ENCODE measurements around the gene FNTB.

Gene FNTB

DNA sequence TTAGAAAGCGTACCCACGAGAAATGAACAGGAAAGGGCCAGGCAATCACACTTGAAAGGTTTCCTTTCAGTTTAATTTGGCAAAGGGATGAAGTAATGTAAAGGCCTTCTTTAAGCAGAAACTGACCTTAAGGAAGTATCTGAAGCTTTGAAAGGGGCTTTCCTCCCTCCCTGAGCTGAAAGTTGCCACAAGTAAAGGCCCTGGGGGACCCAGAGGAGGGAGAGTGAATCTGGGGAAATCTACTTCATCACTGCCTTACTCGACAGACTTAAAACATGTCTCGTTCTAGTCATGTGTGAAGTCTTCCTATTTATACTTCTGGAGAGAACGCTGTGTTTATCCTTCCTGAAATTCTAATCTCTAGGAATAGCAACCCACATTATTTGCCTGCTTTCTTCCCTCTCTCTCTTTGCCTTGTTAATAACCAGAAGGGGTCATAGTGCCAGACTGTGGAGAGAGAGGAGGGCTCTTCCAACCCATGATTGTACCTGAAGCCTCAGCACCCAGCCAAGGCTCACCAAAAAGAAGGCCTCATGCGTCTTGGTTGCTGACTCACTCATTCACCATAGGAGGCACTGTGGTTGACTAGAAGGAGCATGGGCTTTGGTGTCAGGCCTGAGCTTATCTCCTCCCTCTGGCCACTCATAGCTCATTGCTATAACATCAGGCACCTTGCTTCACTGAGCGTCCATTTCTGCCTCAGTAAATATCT lies 33.9 kb upstream of the FNTB start:
- DNase-seq (ENCODE audit: low read depth in 1 of 2, low spot score in 1 of 2): no peak

DNA sequence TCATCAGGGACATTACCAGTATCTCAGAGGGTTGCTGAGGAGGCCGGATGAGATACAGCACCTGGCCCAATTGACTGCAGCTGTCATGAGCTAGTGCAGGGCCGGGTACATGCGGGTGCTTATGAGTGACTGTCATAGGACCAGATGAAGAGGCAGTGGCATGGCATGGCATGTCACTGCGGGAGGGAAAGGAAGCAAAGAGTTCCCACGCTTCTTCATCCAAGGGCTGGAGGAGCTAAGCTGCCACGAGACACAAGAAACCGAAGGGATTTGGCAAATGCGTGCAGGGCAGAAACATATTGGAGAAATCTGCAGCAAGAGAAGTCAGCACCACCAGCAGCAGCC lies 33.4 kb upstream of the FNTB start:
- no peak for DNase-seq (ENCODE audit: low read depth in 1 of 2, low spot score in 1 of 2)

DNA sequence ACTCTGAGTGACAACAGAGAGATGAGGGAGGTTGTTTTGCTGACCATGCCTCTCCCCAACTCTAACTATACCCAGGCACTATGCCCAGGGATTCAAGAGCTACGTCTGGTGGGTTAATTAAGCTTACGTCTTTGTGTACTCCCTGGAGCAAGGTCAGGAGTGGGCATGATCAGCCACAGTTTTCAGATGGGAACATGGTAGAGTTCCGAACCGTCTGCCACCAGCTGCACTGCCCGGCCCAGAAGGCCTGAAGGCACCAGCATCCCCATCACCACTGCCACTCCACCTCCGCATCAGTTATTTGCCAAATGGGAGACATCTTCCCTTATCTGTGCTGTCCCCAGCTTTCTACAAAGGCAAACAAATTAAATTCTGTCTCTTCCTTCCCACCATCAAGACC lies 33.0 kb upstream of the FNTB start:
- no peak for DNase-seq (ENCODE audit: low read depth in 1 of 2, low spot score in 1 of 2)

DNA sequence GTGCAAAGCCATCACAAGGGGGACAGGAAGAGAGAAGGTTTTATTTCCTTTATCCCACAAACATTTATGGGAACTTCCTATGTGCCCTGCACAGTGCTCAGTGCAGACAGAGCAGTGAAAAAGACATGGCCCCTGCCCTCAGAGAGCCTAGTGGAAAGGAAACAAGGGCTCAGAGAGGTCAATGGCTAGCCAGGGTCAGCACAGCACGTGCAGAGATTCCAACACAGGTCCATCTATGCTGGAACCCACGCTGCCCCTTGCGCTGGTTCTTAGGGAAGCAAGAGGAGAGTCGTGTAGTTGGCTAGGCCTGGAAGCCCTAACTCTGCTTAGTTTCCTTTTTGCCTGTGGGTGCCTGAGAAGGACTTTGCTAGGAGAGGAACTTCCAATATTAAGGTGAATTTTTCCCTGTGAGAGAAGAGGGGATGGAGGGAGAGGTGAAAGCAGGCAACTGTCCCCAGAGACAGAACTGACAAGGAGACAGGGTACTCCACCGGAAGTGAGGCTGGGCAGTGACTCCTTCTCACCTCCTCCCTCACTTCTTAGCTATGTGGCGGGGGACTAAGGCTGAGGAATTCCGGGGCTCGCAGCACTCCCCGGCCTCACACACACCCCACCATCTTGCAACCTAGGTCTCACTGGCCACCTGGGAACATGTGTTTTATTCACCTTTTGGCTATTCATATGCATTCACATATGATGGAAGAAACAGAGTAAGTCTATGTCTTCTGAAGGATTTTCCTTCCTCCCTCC lies 32.0 kb upstream of the FNTB start:
- no peak for DNase-seq (ENCODE audit: low read depth in 1 of 2, low spot score in 1 of 2)

DNA sequence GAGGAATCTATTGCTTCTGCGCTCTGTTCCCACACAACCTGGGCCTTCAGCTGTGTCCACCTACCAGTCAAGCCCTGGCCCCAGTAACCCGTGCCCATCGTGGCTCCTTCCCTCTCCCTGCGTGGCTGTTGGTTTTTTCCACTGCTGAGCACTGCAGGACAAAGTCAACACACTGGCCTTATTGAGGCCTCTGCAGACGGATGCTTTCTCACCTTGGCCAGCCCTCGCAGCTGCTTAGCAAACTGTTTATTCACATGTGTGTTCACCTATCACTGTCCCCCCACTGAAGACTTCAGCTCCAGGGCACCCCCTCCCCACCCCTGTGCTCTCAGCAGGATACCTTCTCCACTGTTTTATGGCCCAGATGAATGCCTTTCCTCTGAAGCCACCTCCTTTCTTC lies 31.4 kb upstream of the FNTB start:
- DNase-seq (ENCODE audit: low read depth in 1 of 2, low spot score in 1 of 2): no peak

DNA sequence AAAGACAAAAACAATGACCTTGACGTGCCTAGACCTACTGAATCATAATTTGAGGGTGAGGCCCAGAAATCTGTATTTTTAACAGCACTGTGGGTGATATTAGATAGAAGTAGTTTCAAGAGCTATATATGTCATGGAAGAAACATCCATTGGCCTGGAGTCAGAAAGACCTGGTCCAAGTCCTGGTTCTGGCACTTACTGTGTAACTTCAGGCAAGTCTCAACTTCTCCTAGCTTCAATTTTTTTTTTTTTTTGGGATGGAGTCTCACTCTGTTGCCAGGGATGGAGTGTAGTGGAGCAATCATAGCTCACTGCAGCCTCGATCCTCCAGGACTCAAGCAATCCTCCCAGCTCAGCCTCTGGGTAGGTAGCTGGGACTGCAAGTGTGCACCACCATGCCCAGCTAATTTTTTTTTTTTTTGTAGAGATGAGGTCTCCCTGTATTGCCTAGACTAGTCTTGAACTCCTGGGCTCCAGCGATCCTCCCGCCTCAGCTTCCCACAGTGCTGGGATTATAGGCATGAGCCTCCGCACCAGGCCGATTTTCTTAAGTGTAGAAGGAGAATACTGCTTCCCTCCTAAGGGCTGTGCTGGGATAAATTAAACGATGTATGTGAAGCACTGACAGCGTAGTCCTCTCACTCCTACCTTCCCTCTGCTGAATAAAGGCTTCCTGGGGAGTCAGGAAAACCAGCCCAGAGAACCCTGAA lies 29.8 kb upstream of the FNTB start:
- no peak for DNase-seq (ENCODE audit: low read depth in 1 of 2, low spot score in 1 of 2)

DNA sequence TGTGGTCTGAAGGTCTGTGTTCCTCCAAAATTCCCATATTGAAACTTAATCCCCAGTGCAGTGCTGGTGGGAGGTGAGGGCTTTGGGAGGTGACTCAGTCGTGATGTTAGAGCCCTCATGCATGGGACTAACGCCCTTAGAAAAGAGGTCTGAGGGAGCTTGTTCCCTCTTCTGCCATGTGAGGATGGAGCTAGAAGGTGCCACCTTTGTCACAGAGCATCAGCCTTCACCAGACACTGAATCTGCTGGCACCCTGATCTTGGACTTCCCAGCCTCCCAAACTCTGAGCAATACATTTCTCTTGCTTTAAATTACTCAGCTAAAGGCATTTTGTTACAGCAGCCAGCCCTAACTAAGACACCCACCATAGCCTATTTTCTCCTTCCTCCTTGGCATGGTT lies 28.5 kb upstream of the FNTB start:
- no peak for DNase-seq (ENCODE audit: low read depth in 1 of 2, low spot score in 1 of 2)

DNA sequence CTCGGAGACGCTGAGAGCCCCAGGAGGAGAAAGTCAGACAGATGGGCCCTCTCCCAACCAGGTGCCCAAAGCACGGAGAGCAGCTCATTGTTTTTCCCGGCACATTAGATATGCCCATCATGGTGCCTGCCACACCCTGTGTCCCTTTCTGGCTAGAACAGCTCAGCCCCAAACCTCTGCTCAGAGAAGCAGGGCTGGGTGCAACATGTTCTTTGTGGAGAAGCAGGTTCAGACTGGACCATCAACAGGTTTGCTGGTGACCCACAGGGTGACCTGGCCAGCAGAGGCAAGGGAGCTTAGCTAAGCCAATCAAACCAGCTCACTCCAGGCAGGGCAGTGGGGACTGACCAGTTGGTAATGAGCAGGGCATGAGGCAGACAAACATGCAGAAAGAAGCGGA lies 28.0 kb upstream of the FNTB start:
- DNase-seq (ENCODE audit: low read depth in 1 of 2, low spot score in 1 of 2): no peak

DNA sequence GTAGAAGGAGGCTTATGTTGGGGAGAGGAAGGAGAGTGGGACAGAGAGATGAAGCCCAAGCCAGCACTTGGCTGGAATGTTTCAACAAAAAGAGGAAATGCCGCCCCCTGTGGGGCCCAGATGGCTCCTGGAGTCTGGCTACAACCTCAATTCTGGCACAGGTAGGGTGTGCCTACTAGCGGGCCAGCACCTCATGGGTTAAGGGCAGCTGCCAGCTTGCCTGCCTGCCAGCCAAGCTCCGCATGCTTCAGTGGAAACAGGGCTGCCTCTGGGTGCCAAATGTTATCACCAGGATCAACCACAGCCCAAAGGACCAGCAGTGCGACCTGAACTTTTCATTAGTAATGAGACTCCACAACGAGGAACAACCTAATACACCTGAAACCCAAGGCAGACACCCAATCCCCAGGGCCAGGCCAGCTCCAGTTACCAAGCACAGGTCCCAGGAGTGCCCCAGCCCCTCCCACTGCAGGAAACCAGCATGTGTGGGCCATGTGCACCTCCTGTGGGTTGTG lies 25.9 kb upstream of the FNTB start:
- DNase-seq (ENCODE audit: low read depth in 1 of 2, low spot score in 1 of 2): no peak

DNA sequence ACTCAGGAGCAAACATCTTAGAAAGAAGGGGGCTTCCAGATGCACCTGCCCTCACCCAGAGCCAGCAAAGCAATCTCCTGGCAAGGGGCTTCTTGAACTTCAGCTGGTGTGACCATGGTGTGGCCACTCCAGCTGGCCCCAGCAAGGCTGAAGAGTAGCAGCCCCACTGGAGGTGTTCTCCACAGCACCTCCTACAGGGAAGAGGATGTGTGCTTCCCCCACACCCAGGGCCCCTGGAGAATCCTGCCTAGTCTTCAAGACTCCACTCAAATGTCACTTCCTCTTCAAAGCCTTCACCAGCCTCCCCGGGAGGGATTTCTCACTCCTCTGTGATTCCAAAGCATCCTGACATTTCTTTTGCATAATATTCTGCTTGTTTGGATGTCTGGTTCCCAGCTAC lies 23.1 kb upstream of the FNTB start:
- no peak for DNase-seq (ENCODE audit: low read depth in 1 of 2, low spot score in 1 of 2)

DNA sequence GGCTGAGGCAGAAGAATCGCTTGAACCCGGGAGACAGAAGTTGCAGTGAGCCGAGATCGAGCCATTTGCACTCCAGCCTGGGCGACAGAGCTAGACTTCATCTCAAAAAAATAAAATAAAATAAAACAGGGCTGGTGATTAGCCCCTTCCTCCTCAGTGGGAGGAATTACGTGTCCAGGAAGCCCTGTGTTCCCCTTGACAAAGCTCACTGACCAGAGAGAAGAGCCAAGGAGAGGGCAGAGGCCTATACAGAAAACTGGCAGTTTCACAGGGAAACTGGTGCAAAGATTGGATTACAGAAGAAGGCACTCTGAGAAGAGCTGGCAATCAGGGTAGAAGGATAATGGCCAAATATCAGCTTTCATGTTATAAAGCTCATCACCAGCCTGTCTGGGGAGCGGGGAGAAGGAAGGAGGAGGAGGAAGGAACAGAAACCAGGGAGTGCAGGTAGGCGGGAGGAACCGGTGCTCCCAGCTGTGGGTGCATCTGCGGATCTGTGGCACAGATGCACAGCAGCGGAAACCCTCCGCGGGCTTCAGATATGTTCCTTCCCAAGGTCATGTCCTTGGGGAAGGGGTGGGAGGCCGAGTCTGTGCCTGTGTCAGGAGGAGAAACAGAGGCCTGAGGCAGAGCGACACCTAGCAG lies 21.2 kb upstream of the FNTB start:
- no peak for DNase-seq (ENCODE audit: low read depth in 1 of 2, low spot score in 1 of 2)

DNA sequence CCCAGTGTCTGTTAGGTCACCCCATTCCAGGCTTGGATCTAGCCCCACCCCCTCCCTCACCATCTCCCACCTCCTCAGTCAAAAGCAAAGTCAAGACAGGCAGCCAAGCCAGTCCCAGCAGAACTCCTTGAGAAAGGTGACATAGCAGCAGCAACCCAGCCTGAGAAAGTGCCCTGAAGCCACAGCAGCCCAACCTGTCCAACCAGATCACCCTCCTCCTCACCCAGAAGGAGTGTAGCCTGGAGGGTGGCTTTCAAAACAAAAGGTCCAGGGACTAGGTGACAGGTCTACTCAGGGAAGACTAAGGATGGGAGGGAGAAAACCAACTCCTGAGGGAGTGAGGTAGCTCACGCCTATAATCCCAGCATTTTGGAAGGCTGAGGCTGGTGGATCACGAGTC lies 19.7 kb upstream of the FNTB start:
- no peak for DNase-seq (ENCODE audit: low read depth in 1 of 2, low spot score in 1 of 2)

DNA sequence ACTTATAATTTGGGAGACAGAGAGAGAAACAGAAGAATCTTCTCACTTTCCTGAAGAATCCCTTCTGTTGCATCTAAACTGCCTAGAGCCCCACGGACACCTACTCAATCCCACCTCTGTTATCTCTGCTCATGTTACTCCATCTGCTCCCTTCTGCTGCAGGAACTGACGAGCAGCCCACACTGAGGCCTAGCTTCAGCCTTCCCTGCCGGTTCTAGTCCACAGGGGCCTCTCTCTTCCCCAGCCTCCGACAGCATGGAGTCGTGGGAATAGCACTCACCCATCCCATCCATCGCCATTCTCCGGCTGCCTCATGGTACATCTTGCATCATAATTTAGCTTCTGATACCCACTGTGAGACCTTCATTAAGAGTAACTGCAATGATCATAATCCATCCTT lies 18.5 kb upstream of the FNTB start:
- no peak for DNase-seq (ENCODE audit: low read depth in 1 of 2, low spot score in 1 of 2)

DNA sequence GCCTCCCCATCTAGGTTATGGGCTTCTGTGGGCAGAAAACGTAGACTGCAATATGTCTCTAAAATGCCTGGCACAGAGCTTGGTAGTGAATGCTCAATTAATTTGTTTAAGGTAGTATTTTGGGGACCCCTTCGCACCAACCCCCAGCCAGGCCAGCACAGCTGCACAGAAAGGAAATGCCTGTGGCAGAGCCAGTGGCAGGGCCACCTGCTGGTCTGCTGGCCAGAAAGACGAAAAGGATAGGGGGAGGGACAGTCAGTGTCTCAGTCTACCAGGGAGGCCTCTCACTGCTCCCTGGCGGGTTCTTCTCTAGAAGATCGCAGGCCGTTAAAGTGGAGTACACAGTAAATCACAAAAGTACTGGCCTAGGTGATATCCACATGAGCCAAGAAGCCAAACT lies 18.0 kb upstream of the FNTB start:
- no peak for DNase-seq (ENCODE audit: low read depth in 1 of 2, low spot score in 1 of 2)

DNA sequence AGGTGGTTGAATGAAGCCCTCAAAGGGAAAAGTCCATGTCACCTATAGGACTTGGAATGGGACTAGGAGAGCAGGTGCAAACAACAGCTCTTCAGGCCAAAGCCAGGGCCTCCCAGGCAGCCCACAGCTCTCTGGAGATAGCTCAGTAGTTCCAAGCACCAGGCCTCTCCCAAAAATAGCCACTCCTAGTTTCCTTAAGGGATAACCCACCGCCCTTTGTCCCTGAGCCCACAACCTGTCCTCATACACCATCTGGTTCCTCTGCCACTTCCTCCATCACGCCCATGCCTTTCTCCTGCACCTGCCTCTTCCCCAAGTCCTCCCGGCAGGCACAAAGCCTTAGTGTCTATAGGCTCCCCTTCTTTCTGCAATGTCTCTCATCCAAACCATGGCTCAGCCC lies 16.7 kb upstream of the FNTB start:
- no peak for DNase-seq (ENCODE audit: low read depth in 1 of 2, low spot score in 1 of 2)

DNA sequence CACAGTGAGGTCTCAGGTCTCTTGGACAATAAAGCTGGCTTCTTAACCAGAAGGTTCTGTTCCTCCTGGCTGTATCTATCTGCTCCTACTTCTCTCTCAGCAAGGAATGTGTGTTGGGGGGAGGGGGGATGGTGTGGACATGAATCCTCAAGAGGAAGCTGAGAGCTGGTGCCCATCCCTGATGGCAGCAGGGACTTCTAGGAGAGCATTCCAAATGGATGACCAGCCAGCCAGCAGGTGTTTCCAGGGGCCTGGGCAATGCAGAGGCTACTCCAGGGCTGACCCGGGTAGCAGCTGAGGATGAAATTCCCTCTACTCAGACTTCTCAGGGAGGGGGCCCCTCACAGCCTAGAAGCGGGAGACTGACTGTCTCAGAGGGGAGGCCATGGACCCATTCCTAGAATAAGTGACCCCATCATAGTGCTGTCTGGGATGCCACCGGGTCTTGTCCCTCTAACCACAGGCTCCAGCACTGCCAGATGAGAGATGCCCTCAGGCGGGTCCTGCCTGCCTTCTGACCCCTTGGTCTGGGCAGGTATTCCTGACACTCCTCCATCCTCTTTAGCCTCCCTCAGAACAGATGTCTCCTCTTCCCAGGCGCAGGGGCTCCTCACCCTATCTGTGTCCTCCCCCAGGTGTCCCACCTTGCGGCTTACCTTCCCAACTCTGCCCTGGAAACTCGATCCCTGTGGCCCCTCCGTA lies 15.8 kb upstream of the FNTB start:
- DNase-seq (ENCODE audit: low read depth in 1 of 2, low spot score in 1 of 2): no peak

DNA sequence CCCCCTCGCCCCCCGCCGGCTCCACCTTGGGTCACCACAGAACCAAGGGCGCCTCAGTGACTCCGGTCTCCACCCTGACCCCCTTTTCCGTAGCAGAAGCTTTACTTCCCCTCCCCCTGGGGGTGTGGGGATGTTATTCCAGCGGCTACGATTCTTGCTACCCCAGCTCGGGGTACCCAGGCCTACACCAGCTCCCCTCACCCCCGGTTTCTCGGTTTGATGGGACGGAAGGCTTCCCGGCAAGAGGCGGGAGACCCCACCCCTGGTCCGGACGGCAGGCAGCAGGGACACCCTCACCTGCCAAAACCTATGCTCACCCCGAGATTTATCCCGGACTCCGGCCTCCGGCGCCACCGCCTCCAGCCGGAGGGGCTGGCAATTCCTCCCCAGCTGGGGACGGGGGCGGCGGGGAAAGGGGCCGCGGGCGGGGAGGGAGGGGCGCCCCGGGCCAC lies 15.2 kb upstream of the FNTB start:
- no peak for DNase-seq (ENCODE audit: low read depth in 1 of 2, low spot score in 1 of 2)

DNA sequence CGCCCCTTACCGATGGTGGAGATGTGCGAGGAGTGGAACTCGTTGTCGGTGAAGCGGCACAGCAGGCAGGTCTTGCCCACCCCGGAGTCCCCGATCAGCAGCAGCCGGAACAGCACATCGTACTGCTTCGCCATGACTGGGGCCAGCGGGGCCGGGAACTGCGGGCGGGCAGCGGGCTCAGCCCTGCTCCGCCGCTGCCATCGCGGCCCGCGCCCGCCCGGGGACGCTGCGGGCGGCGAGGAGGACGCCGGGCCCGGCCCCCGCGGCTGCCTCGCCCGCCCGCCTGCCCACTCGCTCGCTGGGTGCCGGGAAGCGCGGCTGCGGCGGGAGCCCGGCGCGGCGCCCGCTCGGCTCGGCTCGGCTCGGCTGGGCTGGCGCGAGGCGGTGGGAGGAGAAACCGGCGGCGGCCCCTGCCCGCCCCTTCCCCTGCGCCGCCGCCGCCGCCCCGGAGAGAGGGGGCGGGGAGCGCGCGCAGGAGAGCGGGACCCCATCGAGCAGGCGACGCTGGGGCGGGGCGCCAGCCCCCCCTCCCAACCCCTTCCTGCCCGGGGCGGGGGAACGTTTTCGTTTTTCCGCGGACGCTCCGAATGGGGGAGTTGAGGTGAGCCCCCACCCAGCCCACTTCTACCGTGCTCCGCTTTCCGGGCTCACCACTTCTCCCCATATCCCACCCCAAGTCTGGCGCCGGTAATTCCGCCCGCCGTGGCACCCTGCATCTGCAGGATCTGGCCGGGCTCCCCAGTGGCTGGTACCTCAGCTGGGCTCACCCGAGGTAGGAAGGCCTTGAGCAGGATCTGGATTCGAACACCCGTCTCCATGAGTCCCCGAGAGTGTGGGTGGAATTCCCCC lies 14.5 kb upstream of the FNTB start, which contains the start of gene RAB15:
TSS of gene RAB15 (minus strand) at position 394 of the 849 bp plus-strand sequence. CDS start at position 134, 260 bp downstream.
- peak in 1 of 2 donors; percentile 16 for DNase-seq (ENCODE audit: low read depth in 1 of 2, low spot score in 1 of 2)

DNA sequence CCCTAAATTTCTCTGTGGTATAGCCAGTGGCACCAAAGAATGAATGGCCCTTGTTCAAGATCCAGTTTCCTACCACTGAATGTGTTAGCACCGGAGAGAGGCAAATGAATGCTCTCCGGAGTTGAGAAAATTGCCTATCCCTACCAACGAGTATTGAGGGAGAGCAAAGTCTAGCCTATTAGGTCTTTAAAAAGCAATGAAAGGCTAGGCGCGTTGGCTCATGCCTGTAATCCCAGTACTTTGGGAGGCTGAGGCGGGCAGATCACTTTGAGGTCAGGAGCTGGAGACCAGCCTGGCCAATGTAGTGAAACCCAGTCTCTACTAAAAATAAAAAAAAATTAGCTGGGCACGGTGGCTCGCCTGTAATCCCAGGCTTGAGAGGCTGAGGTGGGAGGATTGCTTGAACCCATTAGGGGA lies 13.7 kb upstream of the FNTB start:
- no peak for DNase-seq (ENCODE audit: low read depth in 1 of 2, low spot score in 1 of 2)

DNA sequence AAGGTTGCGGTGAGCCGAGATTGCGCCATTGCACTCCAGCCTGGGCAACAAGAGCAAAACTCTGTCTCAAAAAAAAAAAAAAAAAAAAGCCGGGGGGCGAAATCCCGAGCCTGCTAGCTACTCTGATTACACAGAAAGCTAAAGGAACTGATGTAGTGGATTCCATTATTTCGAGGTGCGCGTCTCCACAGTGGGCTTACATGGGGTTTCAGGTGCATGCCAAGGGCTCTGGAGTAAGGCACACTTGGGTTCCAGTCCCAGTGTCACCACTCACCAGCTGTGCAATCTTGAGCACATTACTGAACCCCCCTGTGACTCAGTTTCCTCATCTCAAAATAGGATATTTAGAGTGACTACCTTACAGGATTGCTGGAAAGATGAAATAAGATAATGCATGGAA lies 12.9 kb upstream of the FNTB start:
- DNase-seq (ENCODE audit: low read depth in 1 of 2, low spot score in 1 of 2): no peak

Measured in activated T-helper 1 cell treated with anti-CD3 and anti-CD28 coated beads, Interleukin-2, amount 50 U/mL, for 16 hours (primary cell).